ENCODE results near the gene TREM2.

GRCh38 chr6:41157323-41157722 is 5.6 kb downstream of the TREM2 start:
- TF ChIP-seq, protein P1, sequence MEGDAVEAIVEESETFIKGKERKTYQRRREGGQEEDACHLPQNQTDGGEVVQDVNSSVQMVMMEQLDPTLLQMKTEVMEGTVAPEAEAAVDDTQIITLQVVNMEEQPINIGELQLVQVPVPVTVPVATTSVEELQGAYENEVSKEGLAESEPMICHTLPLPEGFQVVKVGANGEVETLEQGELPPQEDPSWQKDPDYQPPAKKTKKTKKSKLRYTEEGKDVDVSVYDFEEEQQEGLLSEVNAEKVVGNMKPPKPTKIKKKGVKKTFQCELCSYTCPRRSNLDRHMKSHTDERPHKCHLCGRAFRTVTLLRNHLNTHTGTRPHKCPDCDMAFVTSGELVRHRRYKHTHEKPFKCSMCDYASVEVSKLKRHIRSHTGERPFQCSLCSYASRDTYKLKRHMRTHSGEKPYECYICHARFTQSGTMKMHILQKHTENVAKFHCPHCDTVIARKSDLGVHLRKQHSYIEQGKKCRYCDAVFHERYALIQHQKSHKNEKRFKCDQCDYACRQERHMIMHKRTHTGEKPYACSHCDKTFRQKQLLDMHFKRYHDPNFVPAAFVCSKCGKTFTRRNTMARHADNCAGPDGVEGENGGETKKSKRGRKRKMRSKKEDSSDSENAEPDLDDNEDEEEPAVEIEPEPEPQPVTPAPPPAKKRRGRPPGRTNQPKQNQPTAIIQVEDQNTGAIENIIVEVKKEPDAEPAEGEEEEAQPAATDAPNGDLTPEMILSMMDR (conservative IDR thresholded peaks at IDR 0.05 in 1 of 2, IDR thresholded peaks at IDR 0.05 in 1 of 2; ENCODE audit: extremely low read depth in 1 of 2, insufficient read depth in 1 of 2, low read depth in 1 of 2, low read length in 2 of 2): no peak
- TF ChIP-seq EZH2 (IDR thresholded peaks at IDR 0.05; ENCODE audit: borderline replicate concordance, low read length): no peak
